Astrocyte of the spinal cord (primary cell): ENCODE data around the gene REM2.

Experiments
- DNase-seq: peaks from one replicate; pipeline ENCODE4 v3.0.0; 2011; ENCODE audit warnings: low read depth, low spot score
- H3K4me3 ChIP-seq: 2 replicates; pipeline ENCODE4 v1.5.1; 2011; ENCODE audit warnings: low read depth, mild to moderate bottlenecking, low read length, moderate library complexity
- CTCF ChIP-seq: IDR thresholded peaks from 2 replicates; pipeline ENCODE4 v1.5.1; 2012; ENCODE audit warnings: low read depth, mild to moderate bottlenecking, low read length, inconsistent platforms
- in situ Hi-C: cut with HindIII; loops from 2 replicates; pipeline ENCODE4 v1.10.0; 2017; ENCODE audit warnings: low sequenced_read_pairs

REM2 gene

DNA sequence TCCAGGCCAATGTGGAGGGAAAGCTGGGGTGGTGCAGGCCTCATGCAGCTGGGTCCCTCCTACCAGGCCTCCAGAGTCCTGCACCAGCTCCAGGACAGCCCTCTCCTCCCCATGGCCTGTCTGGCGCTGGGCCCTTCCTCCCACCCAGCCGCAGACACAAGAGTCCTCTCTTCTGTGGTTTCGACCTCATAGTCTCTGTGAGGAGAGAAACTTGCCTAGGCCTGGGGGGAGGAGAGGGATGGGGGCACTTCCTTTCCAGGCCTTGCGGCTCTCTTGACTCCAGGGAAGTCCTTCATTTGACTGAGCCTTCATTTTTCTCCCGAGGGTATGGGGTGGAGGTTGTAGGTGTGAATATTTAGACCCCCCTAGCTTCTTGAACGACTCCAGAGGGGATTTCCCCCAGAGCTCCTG, 44.4 kb upstream of the REM2 start:
- H3K4me3 ChIP-seq: peak overlapping the region; percentile 99
- in situ Hi-C loops: no loop called here
- no peak for TF ChIP-seq CTCF

GRCh38 chr14:22839159-22839779, 43.8 kb upstream of the REM2 start:
- peak overlapping the region; percentile 99 for H3K4me3 ChIP-seq
- DNase-seq: no peak
- no peak for TF ChIP-seq CTCF
- in situ Hi-C loops: no loop called here

More for the DNA sequence above, 44.4 kb upstream of the REM2 start:
- DNase-seq: peak; percentile 80

- TF ChIP-seq CTCF: no peak
- no peak for DNase-seq
- H3K4me3 ChIP-seq: no peak overlapping the region
- in situ Hi-C loops: no loop called here
These were observed 41.7 kb upstream of the REM2 start for GRCh38 chr14:22841311-22841710.

DNA sequence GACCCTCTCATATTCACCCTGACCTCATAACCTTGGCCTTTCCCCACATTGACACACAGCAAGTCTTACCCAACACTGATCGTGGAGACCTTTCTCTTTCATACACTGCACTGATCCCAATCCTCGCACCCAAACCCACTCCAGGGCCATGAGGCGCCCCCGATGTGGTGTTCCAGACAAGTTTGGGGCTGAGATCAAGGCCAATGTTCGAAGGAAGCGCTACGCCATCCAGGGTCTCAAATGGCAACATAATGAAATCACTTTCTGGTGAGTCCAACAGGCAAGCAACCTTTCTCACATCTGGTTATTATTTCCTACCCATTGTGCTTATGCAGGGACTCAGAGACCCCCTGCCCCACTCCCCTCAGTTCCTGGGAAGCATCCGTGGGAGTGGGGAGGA, 41.3 kb upstream of the REM2 start:
- in situ Hi-C loops: no loop called here
- TF ChIP-seq CTCF: no peak
- DNase-seq: no peak
- H3K4me3 ChIP-seq: no peak overlapping the region

GRCh38 chr14:22842211-22843122, 40.6 kb upstream of the REM2 start:
- in situ Hi-C loops: no loop called here
- no peak for TF ChIP-seq CTCF
- no peak overlapping the region for H3K4me3 ChIP-seq
- no peak for DNase-seq

DNA sequence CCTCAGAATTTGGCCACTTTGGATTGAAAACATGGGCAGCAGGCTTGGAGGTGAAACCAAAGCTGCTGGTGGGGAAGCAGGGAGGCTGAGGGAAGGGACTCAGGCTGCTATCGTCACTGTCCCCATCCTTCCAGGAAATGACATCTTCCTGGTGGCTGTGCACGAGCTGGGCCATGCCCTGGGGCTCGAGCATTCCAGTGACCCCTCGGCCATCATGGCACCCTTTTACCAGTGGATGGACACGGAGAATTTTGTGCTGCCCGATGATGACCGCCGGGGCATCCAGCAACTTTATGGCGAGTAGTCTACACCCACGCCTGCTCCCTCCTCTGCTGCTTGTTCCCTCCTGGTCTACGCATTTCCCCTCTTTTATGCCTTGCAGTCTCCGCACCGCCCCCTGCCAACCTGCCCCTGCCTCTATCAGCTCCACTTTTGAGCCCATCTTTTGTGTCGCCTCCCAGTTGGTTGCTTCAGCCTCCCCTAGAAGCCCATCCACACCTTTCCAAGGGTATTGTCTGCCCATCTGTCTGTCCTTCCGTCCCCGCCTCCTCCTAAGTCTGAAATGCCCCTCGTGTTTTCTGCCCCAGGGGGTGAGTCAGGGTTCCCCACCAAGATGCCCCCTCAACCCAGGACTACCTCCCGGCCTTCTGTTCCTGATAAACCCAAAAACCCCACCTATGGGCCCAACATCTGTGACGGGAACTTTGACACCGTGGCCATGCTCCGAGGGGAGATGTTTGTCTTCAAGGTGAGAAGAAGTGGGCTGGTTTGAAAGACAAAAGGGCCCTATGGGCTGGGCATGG, 39.7 kb upstream of the REM2 start:
- H3K4me3 ChIP-seq: no peak overlapping the region
- in situ Hi-C loops: no loop called here
- no peak for DNase-seq
- no peak for TF ChIP-seq CTCF
